Measurements from ENCODE around the gene KCNMA1.
A peak's percentile ranks its signal among the peaks of the same experiment; 100 is the strongest.

KCNMA1 gene

GRCh38 chr10:77328272-77328816 is 309.3 kb downstream of the KCNMA1 start:
- DNase-seq (ENCODE audit: low spot score), result peak; percentile 36

GRCh38 chr10:77325233-77325537 is 312.4 kb downstream of the KCNMA1 start:
- no peak for DNase-seq (ENCODE audit: low spot score)

GRCh38 chr10:77321838-77322237 is 315.8 kb downstream of the KCNMA1 start:
- DNase-seq (ENCODE audit: low spot score), result peak; percentile 25

DNA sequence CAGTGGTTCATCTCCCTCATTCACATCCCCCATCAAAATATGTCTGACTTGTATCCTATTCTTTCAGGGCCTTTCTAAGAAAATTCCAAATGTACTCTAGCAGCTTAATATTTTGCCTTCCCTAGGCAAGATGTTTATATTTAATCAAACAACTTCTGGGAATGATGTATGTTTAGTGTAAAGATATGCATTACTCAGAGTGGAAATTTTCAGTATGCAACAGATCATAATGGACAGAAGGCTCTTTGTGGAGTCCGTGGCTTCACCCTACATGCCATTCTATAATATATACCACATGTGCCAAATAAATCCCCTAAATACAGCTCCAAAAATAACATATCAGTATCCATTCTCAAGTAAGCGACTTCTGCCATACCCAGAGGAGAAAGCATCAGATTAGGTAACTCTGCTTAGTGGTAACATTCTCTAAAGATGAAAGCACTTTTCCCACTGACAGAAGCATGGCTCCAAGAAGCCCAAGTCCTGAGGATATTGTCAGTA is 316.6 kb downstream of the KCNMA1 start:
- DNase-seq (ENCODE audit: low spot score), result no peak

- no peak for DNase-seq (ENCODE audit: low spot score)
Observed at GRCh38 chr10:77319557-77319956, 318.1 kb downstream of the KCNMA1 start.

- DNase-seq (ENCODE audit: low spot score), result no peak
Observed at GRCh38 chr10:77318739-77319138, 318.9 kb downstream of the KCNMA1 start.

- DNase-seq (ENCODE audit: low spot score), result peak; percentile 45
Observed at GRCh38 chr10:77317221-77317620, 320.4 kb downstream of the KCNMA1 start.

GRCh38 chr10:77315496-77316129 is 322.0 kb downstream of the KCNMA1 start:
- DNase-seq (ENCODE audit: low spot score), result no peak

GRCh38 chr10:77313066-77313750 is 324.4 kb downstream of the KCNMA1 start:
- DNase-seq (ENCODE audit: low spot score), result no peak

DNA sequence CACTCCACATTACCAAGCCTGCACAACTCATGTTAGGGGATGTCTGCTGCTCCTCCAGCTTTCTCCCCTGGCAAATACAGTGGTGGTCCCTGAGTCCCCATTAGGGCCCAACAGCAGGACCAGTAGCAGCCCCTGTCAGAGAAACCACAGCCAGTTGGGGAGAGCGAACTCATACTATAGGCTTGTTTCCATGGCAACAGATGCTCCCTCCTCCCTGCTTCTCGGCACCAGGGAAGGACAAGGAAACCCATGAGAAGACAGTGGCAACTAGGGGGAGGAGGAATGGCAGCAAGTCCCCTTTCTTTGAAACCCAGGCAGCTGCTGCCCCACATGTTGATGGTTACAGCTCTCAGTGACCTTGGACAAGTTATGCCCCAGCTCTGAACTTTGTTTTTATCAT is 326.4 kb downstream of the KCNMA1 start:
- no peak for DNase-seq (ENCODE audit: low spot score)

GRCh38 chr10:77310288-77310840 is 327.2 kb downstream of the KCNMA1 start:
- DNase-seq (ENCODE audit: low spot score), result no peak

DNA sequence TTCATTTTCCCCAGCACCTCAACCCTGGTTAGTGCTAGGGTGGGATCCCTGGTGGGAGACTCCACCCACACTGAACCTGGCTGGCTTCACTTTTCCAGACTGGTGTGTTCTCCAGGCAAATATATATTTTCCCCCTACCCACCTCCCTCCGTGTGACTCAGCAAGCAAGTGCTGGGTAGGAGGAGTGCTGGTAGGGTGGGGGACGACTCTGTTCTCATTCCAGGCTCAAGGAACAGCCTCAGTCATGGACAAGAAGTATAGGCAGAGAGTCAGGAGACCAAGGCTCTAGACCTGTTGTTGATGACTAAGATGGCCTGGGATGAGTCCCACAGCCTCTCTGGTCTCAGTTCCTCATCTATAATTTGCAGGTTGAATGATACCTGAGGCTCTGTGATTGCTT is 328.1 kb downstream of the KCNMA1 start:
- no peak for DNase-seq (ENCODE audit: low spot score)

GRCh38 chr10:77309092-77309491 is 328.5 kb downstream of the KCNMA1 start:
- DNase-seq (ENCODE audit: low spot score), result no peak

DNA sequence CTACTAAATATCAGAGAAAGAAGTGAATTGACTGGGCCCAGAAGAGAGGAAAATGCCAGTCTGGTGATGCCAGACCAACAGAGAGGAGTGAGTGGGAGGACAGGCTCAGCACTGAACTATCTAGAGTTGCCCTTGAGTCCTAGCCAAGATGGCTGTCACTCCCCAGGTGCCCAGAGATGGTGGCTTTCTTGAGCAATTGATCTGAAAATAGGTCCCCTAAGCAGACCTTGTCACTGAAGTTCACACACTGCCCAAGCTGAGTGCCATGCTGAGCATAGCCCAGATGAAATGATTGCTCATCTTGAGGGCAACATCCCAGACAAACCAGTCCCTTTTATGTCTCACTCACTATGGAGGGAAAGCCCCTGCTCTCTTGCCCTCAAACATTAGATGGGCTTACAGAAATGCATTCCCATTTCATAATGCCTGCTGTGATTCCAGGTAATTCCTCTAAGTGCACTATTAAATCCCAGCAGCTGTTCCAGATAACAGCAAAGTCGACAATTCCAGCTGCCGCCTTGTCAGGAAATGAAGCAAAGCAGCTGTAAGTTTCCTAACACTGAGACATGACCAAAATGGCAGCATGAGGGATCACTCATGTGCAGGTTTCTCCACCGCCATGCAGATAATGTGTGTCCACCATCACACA is 329.4 kb downstream of the KCNMA1 start:
- DNase-seq (ENCODE audit: low spot score), result no peak

DNA sequence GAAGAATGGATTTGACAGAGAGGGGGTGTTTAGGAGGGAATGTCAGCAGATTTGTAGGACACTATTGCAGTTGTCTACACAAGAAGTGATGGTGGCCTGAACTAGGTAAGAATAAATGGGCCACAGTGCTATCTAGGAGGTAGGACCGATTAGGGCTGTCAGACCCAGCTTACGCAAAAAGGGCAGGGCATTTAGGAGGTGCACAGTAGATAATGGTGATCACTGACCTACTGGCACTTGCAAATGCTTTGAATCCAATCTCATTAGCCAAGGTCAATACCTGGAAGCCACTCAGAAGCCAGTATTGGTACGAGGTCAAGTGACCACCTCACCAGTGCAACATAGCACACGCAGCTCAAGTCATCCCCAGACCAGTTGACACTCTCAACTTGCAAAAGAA is 330.9 kb downstream of the KCNMA1 start:
- DNase-seq (ENCODE audit: low spot score), result no peak

- no peak for DNase-seq (ENCODE audit: low spot score)
Observed at GRCh38 chr10:77305650-77306632, 331.7 kb downstream of the KCNMA1 start.

- DNase-seq (ENCODE audit: low spot score), result no peak
Observed at GRCh38 chr10:77304192-77304591, 333.4 kb downstream of the KCNMA1 start.

DNA sequence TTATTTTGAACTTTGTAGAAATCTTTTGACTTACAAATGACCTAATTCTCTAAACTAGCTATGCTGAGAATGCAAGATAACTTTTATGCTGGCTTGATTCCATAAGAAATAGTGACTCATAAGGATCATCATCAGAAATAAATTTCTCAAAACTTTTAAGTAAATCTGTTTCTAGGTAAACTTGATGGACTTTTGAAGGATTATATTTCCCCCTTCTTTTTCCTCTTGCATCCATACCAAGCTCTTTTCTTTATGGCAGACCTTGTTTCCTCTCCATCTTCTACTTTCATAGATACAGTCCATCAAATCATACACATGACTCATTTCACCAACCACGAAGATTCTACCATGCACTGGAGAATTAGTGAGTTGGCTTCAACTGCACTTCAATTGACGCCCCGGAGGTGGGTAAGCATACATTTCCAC is 336.3 kb downstream of the KCNMA1 start:
- DNase-seq (ENCODE audit: low spot score), result peak; percentile 65

DNA sequence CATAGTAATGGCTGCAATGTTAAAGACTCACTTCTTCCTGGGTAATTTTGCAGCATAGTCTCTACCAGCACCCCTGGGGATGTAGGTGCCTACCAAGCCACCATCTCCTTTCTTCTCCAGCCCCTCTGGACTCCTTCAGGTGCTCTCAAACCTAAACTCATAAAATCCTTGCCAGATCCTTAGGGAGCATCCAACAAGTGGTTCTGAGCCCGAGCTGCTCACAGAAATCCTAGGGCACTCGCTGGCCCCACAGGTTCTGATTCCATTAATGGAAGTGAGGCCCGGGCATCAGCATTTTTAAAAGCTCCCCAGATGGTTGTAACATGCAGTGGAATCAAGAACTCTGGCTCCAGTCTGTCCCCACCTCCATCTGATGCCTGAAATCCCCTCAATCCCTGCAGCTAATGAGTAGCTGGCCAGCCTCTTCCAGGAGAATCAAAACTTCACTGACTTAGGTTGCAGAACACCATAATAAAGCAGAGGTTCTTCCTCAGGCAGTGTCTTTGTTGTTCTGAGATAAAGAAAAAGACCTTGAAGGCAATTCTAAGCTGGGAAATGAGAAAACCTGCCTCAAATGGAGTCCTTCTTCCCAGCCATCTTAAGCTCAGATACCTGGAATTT is 336.8 kb downstream of the KCNMA1 start:
- no peak for DNase-seq (ENCODE audit: low spot score)

GRCh38 chr10:77299320-77299719 is 338.3 kb downstream of the KCNMA1 start:
- DNase-seq (ENCODE audit: low spot score), result no peak

DNA sequence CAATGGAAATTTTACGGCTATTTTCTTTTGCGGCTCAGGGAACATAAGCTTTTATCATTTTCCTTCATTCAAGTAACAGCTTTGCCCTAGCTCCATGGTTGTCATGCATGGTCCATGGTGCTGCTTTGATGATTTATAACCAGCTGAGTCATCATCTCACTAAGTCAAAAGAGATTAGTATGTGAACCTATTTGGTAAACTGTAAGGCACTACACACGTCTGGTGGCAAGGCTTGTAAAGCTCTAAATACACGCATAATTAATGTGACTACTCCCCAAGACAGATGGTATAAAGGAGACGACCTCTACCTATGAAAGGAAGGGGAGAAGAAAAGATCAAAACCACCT is 340.2 kb downstream of the KCNMA1 start:
- peak; percentile 75 for DNase-seq (ENCODE audit: low spot score)

All from kidney tubule cell (primary cell).